AG08395 (cell line): ENCODE measurements around the gene ALDH1A2.

Source experiments
- DNase-seq: peaks from one replicate; pipeline ENCODE4 v3.0.0; 2012; ENCODE audit warnings: mixed read lengths, low spot score

The ALDH1A2 gene

DNA sequence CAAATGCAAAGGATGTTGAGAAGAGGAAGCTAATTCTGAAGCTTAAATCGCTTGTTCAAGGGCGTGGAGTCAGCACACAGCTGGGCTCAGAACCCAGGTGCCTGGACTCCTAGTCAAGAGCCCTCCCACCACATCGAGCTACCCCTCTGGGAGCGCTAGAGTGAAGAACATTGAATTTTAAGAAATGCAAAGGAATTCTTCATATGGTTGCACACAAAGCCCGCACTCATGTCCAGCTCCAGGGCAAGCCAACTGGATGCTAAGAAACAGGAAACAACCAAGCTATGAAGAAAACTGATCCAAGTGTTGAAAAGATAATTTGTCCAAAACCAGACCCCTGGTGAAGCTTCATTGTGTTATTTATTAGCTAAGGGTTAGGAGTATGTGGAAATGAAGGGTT is 122.3 kb downstream of the ALDH1A2 start:
- no peak for DNase-seq

DNA sequence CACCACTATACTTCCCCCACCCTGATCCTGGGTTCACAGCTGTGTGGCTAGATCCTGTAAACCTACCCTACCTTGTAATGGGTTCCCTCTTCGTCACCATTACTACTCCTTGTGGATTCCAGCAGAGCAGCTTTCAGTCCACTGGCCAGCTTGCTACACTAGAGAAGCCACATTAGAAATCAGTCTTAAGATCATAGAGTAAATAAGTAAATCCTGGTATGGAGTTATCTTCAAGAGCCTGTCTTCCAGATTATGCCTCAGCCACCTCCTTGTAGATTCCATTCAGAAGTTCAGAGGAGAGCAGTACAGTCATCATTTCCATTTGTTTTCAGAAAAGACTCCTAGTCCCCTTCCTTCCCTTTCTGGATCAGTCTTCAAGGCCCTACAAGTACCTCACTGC is 123.7 kb downstream of the ALDH1A2 start:
- DNase-seq: no peak

DNA sequence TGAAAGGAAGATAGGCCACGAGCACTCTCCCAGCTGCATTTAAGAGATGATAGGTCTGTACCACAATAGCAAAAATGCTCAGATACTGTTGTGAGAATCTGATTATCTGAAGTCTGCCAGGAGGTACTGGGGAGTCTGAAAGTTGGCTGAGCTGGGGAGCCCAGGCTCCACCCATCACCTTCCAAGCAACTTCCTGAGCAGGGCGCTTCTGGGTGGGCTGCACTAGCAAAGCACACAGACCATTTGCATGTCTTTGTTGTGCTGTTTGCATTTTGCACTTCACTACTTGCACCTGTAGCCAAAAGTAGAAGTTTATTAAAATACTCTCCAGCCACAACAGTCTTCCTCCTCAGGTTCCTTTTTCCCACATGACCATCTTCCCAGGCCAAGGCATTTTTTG is 133.2 kb downstream of the ALDH1A2 start:
- DNase-seq: no peak

DNA sequence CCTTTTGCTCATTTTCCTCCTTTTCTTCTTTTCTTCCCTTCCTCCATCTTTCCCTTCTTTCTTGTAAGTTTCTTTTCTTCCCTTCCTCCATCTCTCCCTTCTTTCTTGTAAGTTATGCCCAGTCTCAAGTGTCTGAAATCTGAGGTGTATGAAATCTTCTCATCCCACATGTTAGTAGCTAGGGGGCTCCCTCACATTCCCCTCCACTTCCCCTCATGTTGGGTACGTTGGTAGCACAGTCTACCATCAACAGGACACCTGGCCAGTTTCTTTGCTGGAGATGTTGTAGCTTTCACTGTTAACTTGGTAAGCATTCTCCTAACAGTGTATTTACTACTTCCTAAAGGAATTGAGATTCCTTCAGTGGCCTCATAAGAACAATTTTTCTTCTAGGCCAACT is 133.9 kb downstream of the ALDH1A2 start:
- DNase-seq: no peak

DNA sequence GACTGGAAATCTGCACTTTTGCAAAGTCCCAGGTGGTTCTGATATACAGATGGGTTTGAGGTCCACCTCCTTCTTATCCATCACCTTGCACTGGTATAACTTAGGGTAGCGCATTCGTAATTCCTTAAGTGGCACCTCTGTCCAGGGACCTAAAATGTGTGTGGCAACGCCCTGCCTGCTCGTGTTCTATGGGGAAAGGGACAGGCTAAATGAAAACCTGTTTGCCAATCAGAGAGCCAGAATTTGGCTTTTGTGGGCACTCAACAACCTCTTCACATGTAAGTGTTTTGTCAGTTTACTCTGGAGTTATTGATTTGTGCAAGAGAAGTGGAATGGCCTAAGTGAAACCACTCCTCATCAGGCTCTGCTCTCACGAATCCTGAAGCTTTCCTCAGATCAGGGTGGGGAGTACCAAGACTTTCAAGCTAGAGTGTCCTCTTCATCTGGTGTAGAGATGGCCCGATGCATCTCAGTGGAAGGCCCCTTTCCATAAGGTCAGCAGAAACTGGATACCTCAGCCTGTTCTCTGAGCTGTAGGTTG is 138.3 kb downstream of the ALDH1A2 start:
- DNase-seq: no peak

DNA sequence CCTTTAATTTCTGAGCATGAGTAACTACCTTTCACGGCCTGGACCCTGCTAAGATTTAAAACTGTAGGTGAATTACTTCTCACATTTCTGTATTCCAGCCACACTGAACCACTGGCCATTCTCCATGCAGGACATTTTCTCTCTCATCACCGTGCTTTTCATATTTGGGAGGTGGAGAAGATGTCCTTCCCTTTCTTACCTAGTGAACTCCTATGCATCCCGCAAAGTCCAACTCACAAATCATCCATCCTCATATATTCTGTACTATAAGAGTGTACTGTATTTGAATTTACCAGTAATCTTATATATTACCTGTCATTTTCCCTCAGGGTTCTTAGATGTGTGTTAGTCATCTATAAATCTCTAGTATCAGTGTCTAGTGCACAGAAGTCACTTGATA is 139.9 kb downstream of the ALDH1A2 start:
- DNase-seq: no peak

DNA sequence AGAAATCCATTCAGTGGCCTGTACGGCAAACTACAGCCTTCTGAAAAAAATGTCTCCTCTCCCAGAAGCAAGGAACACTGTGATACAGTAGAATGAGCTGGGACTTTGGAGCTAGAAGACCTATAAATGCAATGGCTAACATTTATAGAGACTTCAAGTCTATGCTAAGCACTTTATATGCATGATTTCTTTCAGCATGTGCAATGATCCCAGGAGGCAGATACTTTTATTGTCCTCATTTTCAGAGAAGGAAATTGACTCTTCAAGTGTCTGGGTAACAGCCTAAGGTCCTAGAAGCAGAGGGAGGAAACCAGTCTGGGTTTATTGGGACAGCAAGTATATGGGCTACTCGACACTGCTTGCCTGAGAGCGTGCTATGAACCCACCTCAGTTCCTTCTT is 140.9 kb downstream of the ALDH1A2 start:
- DNase-seq: no peak

DNA sequence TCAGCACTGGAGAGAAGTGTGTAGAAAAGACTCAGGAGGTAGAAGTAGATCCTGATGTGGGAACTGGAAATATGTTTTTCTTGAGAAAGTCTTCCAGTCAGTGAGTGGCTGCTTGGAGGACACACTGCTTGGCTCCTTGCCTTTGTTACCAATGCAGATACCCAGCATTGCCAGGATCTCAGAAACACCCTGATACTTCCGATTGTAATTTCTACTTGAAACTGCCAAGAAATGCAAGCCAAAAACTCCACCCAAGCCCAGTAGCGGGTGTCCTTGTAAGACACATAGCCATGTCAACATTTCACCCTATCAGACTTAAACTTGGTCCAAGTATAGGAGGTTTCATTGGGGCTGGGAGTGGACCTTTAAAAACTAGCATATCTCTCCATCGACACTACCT is 141.8 kb downstream of the ALDH1A2 start:
- no peak for DNase-seq

DNA sequence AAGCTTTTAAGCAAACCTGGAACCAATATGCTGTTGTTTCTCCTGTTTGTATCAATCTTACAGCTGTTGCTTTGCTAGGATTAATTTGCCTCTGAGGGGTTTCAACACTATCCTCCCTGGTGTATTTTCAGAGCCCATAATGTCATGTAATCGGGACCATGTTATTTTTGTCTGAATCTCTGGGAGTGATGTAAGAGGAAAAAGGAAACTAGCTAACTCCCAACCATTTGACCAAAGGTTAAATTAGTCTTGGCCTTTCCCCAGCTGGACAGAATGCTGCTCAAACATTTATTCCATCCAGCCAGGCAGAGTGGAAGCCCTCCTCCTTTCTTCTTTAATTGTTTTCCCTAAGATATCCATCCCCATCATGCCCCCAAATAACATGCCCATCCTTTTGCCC is 142.2 kb downstream of the ALDH1A2 start:
- DNase-seq: no peak

DNA sequence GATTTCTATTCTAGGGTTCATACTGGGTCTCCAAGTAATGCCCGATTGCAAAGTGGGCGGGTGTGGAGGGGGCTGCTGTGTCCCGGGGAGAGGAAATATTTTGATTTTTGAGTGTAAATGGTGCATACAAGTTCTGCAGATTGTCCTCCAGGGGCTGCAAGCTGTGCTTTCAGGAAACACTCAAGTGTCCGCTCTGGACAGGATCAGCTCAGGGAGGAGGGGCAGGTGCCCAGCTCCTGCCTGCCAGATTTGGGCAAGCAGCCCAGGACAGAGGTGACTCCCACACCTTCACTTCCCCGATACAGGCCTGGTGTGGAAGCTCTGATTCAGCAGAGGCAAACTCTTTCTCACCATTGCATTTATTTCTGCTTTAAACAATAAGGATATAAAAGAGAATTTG is 142.7 kb downstream of the ALDH1A2 start:
- DNase-seq: no peak

DNA sequence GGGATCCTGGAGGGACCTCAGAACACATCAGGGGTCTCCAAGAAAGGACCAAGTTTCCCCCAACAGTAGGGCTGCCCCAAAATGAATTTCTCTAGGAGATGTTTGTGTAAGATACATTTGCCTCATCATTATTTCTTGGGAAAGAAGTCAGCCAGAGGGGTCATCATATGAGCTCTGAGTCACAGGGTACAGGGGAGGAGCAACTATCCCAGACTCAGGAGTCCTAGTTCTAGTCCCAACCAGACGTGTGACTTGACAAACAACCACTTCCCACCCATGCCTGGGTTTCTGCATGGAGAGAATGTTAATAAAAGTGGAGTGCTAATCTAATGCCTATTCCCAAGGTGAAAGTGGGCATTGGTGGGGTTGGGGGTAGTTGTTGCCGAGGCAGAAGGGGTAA is 144.1 kb downstream of the ALDH1A2 start:
- DNase-seq: no peak

DNA sequence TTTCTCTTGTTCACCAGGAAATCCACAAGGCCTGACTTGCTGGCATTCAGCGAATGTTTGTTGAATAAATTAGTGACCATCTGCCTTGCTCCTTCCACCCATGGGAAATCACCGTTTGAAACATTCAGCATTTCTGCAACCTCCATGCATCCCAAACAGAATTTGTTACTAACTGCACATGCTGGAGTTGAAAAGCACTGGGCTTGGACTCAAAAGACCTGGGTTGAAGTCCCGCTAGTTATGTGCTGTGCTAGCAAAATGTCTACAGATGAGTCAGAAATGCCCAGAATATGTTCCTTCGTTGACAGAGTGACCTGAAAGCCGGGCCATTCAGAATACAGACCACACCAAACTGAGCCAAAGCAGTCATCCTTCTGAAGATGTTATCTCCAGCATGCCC is 144.6 kb downstream of the ALDH1A2 start:
- DNase-seq: no peak

DNA sequence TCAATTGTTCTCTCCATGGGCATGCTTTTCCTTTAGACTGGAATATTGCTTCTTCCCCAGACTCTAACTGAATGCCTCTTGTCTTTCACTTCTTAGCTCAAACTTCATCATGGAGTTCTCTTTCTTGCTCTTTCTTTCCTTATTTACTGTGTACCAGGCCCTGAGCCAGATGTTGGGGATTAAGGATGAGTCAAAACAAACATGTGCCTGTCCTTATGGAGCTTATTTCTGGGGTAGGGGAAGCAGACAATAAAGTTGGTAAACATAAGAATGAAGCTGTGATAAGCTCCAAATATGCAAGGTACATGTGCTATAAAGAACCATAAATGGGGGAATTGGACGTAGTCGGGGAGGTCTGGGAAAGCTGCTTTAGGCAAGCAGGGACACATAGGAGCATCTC is 145.8 kb downstream of the ALDH1A2 start:
- no peak for DNase-seq

DNA sequence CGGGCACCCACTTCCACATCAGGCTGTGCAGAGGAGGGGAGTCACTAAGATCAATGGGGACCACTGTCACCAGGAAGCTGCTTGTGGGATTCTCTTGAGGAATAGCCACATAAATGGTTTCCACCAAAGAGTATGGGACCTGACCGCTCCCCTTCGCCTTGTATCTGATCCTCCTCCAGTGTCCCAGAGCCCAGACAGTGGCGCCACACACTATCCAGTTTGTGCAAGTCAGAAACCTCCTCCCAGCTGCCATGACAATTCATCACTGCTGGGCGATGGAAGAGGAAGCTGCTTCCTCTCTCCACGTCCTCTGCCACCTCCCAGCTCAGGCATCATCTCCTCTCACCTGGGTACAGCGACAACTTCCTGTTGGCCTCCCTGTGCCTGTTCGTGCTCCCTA is 147.5 kb downstream of the ALDH1A2 start:
- no peak for DNase-seq

DNA sequence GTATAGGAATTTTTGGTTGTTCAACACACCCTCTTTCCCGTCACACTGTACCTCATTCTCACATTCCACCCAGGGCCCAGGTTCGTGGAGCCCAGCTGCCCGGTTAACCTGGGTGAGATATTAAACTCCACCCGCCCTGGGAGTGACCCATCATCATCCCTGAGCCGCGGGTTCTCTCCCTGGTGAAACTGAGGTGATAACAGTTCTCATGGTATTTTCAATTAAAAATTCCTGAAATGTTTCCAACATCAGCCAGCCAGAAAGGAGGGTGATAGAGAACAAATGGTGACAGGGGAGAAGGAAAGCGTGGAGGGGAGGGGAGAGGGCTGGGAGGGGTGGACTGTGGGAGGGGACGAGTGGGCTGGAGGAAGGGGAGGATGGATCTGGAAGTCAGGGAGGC is 148.8 kb downstream of the ALDH1A2 start:
- DNase-seq: no peak

DNA sequence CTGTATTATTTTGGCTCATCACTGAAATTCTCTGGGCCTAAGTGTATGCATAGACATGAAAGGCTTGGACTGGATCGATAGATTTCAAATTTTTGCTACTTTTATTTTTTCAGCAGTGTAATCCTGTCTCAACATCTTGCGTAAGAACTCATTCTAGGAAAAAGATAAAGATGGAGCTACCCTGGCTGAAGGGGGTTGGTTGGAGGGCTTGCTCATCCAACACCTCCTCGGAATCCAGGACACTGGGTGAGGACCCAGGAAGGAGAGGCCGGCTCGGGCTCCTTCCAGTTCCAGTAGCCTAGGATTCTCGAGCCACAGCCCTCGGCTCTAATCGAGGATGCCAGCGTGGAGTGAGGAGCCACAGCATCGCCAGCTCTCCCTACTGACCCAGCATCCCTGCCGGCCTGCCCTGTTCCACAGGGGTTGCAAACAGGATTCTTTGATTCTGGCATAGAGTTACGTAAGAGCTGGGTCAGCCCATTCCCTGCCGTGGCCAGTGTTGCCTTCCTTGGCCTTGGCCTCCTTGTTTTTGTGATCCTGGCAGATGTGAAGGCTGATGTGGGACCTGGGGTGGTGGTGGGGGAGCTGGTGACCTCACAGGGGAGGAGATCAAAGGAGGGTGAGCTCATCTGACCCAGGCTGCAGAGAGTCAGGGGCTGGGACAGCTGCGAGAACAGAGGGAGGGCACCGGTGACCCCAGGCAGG is 149.5 kb downstream of the ALDH1A2 start:
- DNase-seq: no peak

DNA sequence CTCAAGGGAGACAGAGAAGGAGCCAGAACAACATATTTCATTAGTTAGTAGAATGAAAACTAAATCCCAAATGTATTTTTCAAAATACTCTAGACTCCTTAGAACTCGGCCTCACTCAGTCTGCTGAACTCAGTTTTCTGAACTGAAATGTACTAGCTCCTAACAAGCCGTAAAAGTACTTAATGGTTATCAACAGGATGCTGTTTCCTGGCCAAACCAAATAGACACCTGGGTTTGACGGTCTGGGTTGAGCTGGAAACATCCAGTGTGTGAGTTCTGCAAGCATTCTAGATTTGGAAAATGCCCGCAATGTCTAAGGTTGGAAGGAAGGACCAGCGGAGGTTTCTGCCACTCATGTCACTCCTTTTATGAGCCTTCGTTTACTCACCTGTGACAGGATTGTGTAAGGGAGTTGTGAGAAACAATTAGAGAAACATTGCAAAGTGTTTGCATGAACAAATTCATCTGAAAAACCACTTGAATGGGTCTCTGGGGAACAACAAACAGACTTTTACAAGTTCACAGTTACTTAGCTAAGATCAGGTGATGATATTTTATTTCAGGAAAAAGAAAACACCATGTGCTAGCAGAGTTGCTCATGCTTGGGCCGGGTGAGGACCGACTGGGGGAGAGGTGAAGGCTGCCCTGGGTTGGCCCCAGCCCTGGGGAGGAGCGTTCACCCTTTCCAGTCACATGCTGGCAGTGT is 151.0 kb downstream of the ALDH1A2 start:
- DNase-seq: no peak

DNA sequence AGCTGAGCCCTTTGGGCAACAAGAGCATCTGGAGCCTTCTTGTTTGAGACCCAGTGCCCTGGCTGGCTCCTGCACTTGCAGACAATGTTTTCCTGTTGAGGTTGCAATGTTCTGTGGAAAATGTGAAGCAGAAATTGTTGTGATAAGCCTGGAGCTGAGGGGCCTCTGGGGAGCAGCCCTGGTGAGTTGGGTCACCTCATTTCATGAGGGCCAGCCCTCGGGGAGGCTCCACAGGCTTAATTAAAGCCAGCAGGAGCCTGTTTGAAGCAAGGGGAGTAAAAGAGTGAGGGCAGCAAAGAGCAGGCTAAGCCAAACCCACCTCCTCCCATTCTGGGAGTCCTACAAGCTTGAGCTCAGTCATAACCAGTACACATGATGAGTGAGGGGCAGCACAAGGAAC is 154.3 kb downstream of the ALDH1A2 start:
- no peak for DNase-seq

DNA sequence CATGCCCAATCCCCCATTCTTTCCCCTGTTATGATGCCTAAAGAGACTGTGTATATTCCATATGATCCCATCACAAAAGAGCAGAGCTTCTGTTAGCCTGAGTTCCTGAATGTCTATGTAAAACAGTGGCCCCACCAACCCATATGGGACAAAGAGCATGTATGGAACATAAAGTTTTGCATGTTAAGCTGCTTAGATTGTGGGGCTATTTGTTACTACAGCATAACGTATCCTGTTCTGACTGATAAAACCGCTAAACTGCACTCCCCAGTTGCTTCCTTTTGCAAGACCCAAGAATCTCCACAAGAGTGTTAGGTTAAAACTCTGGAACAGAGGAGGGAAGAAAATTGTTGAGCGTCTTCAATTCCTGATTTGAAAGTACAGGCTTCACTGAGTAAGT is 154.8 kb downstream of the ALDH1A2 start:
- DNase-seq: no peak

DNA sequence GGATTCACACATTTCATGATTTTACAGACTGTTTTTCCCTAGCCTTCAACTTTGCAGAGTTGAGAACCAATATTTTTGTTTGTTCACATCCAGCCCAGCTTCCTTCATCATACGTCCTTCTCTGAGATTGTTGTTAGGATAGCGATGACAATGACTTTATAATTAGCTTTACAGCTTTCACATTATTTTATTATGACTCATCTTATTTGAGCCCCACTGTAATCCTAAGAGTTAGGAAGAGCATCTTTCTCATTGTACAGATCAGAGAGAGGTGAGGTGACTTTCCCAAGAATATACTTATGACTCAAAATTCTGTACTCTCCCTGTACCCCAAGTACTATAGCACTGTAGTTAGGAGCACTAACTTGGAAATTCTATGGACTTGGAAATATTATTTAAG is 156.1 kb downstream of the ALDH1A2 start:
- DNase-seq: no peak

DNA sequence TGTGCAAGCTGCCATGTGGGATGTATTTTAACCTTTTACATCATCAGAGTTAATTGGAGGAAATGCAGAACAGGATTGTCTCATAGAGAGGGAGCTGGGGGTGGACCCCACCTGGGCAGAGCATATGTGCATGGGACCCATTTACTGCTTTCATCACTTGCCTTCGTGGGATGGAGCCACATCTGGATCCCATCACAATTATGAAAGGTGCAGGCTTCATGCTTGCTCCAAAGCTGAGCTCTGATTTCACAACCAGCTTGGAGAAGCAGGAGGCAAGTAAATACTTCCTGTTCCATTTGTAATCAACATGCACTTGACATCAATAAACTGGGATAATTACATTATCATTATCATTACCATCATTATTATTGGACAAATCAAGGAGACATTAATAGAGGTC is 161.9 kb downstream of the ALDH1A2 start:
- no peak for DNase-seq
